Measurements from ENCODE around the gene BMPR1B.

BMPR1B gene

GRCh38 chr4:94944726-94945125, 187.0 kb downstream of the BMPR1B start:
- Histone ChIP-seq H3K27ac (replicated peaks) (no peak overlapping the region), H3K4me3 (replicated peaks; ENCODE audit: insufficient read depth, low read length) (no peak overlapping the region), H3K27me3 (ENCODE audit: insufficient read depth, poor library complexity, severe bottlenecking) (no peaks in the 10 kb centered on the region)
- DNase-seq (ENCODE audit: low read depth in 1 of 2, low spot score in 1 of 2): no peak
- TF ChIP-seq POLR2AphosphoS5 (IDR thresholded peaks at IDR 0.05; ENCODE audit: low read depth) (no peak), REST (IDR thresholded peaks at IDR 0.05; ENCODE audit: insufficient replicate concordance, low read depth) (no peak)

DNA sequence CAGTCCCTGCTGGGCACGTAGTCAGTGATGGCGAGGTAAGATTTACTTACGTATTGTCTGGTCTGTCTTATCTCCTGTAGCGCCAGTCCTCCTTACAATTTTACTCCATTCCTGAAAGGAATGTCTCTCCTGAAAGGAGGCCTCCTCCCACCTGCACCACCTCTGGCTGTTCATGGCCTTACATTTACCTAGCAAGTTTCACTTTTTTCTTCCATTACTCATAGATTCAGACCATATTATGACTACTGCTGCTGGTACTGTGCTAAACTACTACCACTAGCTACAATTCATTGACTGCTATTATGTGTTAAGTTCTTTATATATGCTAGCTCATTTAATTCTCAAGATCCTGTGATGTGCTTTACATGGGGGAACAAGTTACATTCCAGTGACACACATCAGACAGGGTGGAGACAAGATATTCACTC, 189.9 kb downstream of the BMPR1B start:
- no peaks in the 10 kb centered on the region for H3K27me3 ChIP-seq (ENCODE audit: insufficient read depth, poor library complexity, severe bottlenecking)

GRCh38 chr4:94954251-94954650, 196.5 kb downstream of the BMPR1B start:
- TF ChIP-seq REST (IDR thresholded peaks at IDR 0.05; ENCODE audit: insufficient replicate concordance, low read depth): no peak
- no peak for TF ChIP-seq GABPA (IDR thresholded peaks at IDR 0.05; ENCODE audit: low read depth)
- no peak for TF ChIP-seq POLR2AphosphoS5 (IDR thresholded peaks at IDR 0.05; ENCODE audit: low read depth)
- no peak for TF ChIP-seq SPI1 (IDR thresholded peaks at IDR 0.05; ENCODE audit: borderline replicate concordance, low read depth)
- no peak for TF ChIP-seq CTCF (IDR thresholded peaks at IDR 0.05; ENCODE audit: insufficient read depth, low read length)
- DNase-seq (ENCODE audit: low read depth in 1 of 2, low spot score in 1 of 2): no peak

More for the DNA sequence above, 189.9 kb downstream of the BMPR1B start:
- no peak for TF ChIP-seq POLR2AphosphoS5 (IDR thresholded peaks at IDR 0.05; ENCODE audit: low read depth)
- TF ChIP-seq CTCF (IDR thresholded peaks at IDR 0.05; ENCODE audit: insufficient read depth, low read length): no peak
- TF ChIP-seq REST (IDR thresholded peaks at IDR 0.05; ENCODE audit: insufficient replicate concordance, low read depth): no peak
- TF ChIP-seq GABPA (IDR thresholded peaks at IDR 0.05; ENCODE audit: low read depth): no peak
- TF ChIP-seq SPI1 (IDR thresholded peaks at IDR 0.05; ENCODE audit: borderline replicate concordance, low read depth): no peak
- no peak for DNase-seq (ENCODE audit: low read depth in 1 of 2, low spot score in 1 of 2)
- H3K4me3 ChIP-seq (replicated peaks; ENCODE audit: insufficient read depth, low read length): no peak overlapping the region
- no peak overlapping the region for H3K27ac ChIP-seq (replicated peaks)

GRCh38 chr4:94957030-94957429, 199.3 kb downstream of the BMPR1B start:
- Histone ChIP-seq H3K27ac (replicated peaks) (no peak overlapping the region), H3K4me3 (replicated peaks; ENCODE audit: insufficient read depth, low read length) (no peak overlapping the region), H3K27me3 (ENCODE audit: insufficient read depth, poor library complexity, severe bottlenecking) (no peaks in the 10 kb centered on the region)
- TF ChIP-seq REST (IDR thresholded peaks at IDR 0.05; ENCODE audit: insufficient replicate concordance, low read depth) (no peak), POLR2AphosphoS5 (IDR thresholded peaks at IDR 0.05; ENCODE audit: low read depth) (no peak), CTCF (IDR thresholded peaks at IDR 0.05; ENCODE audit: insufficient read depth, low read length) (no peak), SPI1 (IDR thresholded peaks at IDR 0.05; ENCODE audit: borderline replicate concordance, low read depth) (no peak), GABPA (IDR thresholded peaks at IDR 0.05; ENCODE audit: low read depth) (no peak)
- DNase-seq (ENCODE audit: low read depth in 1 of 2, low spot score in 1 of 2): no peak

More at GRCh38 chr4:94954251-94954650, 196.5 kb downstream of the BMPR1B start:
- Histone ChIP-seq H3K27me3 (ENCODE audit: insufficient read depth, poor library complexity, severe bottlenecking) (no peaks in the 10 kb centered on the region), H3K27ac (replicated peaks) (no peak overlapping the region), H3K4me3 (replicated peaks; ENCODE audit: insufficient read depth, low read length) (no peak overlapping the region)

Measured in HL-60 (cell line).